OCI-M2 (cell line): ENCODE measurements around the gene SRGAP3.

Source experiments
- DNase-seq: peaks from one replicate; lab custom pipeline; 2025; ENCODE audit not compliant: unreplicated experiment; lab: John Stamatoyannopoulos, UW

SRGAP3 gene

GRCh38 chr3:9149566-9149965 is 99.9 kb downstream of the SRGAP3 start:
- DNase-seq, result no peak

DNA sequence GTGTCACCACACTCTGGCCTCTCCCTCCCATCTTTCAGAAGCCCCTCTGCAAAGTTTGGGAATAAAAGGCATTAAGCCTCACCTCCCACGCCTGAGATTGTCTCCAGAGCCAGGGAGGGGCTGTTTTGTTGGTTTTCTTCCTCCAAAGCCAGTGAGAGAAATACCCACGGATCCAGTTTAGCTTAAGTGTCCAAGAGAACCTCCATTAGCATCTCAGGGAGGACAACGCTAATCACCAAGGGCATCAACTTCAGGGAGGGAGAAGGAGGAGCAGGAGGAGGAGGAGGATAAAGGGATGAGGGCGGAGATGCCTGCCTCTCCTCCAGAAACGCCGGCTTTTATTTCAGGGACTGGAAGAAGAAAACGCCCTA is 101.6 kb downstream of the SRGAP3 start:
- DNase-seq, result no peak

GRCh38 chr3:9147215-9147895 is 102.1 kb downstream of the SRGAP3 start:
- DNase-seq, result no peak

- no peak for DNase-seq
These were observed 102.9 kb downstream of the SRGAP3 start for GRCh38 chr3:9146367-9147071.

DNA sequence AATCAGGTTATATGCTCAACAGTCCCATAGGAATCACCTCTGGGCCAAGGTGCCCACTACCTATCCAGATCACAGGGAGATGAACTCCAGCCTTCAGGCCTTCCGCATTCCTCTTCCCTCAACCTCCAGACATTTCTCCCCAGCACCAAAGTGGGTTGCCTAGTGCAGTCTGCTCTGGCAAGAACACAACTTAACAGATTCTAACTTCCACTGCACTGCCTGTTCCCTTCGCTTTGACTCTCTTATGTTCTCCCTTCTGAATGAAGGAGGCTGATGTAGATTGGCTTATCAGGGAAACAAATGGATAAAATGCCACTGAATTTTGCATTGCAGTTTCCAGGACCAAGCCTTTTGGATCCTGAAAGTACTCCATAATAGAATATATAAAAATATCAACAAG is 106.3 kb downstream of the SRGAP3 start:
- no peak for DNase-seq

GRCh38 chr3:9142362-9142761 is 107.1 kb downstream of the SRGAP3 start:
- DNase-seq, result no peak

- no peak for DNase-seq
These were observed 107.5 kb downstream of the SRGAP3 start for GRCh38 chr3:9141928-9142289.

GRCh38 chr3:9139366-9139765 is 110.1 kb downstream of the SRGAP3 start:
- no peak for DNase-seq

- no peak for DNase-seq
These were observed 111.8 kb downstream of the SRGAP3 start for GRCh38 chr3:9137676-9138075.

GRCh38 chr3:9136746-9137465 is 112.5 kb downstream of the SRGAP3 start:
- no peak for DNase-seq

GRCh38 chr3:9135930-9136525 is 113.4 kb downstream of the SRGAP3 start:
- no peak for DNase-seq

- no peak for DNase-seq
These were observed 113.9 kb downstream of the SRGAP3 start for GRCh38 chr3:9135526-9135925.

GRCh38 chr3:9133656-9134055 is 115.8 kb downstream of the SRGAP3 start:
- no peak for DNase-seq

GRCh38 chr3:9130345-9131305 is 118.8 kb downstream of the SRGAP3 start:
- no peak for DNase-seq

GRCh38 chr3:9129365-9129764 is 120.1 kb downstream of the SRGAP3 start:
- no peak for DNase-seq

DNA sequence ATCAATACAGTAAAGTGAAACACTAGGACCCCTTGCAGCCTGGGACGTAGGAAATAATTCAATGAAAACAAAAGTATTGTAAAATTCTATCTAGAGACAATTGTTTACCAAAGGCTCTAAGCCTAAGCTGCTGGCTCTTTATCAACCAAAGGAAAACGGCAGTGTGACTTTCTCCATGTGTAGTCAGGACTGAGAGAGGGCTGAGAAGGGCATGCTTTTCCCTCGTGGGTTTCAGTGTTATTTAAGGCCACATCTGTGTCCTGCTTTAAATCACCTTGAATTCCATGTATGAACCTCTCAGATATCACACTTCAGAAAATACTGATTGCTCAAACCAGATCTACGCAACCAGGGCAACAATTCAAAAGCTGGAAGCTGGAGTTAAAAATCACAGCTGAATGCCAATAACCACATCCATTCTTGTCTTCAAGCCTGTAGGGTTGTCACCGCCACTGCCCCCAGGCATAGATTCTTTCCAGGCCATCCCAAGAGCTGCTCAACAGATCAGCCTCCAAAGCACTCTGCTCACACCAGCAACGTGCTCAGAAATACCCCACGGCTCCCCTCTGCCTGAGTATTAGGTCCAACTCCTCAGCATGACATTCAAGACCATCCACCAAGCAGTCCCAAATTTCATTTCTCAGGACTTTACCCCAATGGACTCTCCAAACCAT is 124.0 kb downstream of the SRGAP3 start:
- no peak for DNase-seq

GRCh38 chr3:9124730-9125129 is 124.7 kb downstream of the SRGAP3 start:
- DNase-seq, result no peak

- no peak for DNase-seq
These were observed 125.6 kb downstream of the SRGAP3 start for GRCh38 chr3:9123840-9124239.

DNA sequence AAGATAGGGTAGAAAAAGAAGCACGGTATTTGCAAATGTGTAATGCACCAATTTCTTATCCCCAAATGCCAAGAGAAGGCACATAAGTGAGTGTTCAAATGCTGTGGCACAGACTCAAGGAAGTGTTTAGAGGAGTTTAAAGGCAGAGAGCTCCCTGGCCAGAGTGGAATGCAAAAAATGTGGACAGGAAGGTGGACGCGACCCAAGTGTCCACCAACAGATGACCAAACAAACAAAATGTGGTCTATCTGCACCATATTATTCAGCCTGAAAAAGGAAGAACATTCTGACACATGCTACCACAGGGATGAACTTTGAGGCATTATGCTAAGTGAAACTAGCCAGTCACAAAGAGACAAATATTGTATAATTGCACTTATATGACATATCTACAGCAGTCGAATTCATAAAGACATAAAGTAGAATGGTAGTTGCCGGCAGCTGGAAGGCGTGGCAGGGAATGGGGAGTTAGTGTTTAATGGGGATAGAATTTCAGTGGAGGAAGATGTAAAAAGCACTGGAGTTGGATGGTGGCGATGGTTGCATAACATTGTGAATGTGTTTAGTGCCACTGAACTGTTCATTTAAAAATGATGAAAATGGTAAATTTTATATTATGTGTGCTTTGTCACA is 126.6 kb downstream of the SRGAP3 start:
- no peak for DNase-seq
